Activated CD4-positive, alpha-beta T cell treated with anti-CD3 and anti-CD28 coated beads, Interleukin-2, amount 10 ng/mL, durations not matched to agents 24 days and 14 days (primary cell): ENCODE data around the gene GDNF. TPM values are rescaled to one million over a fixed set of nuclear protein-coding genes. Genes with fewer than 3 reads are reported as not detected.
A peak's percentile ranks its signal among the peaks of the same experiment; 100 is the strongest.
"Not testable (repeated sequence)": the region's sequence is repeated elsewhere in the genome, so short reads cannot be mapped to it uniquely, and the experiment has no call there.

Experiments used
- DNase-seq: peaks from one replicate; pipeline ENCODE4 v3.0.0; 2022
- H3K27ac Mint-ChIP-seq: one replicate; pipeline ENCODE4 v1.8.0; 2022; ENCODE audit warnings: mild to moderate bottlenecking, mixed read lengths
- H3K27me3 Mint-ChIP-seq: one replicate; pipeline ENCODE4 v1.8.0; 2022; ENCODE audit warnings: mixed read lengths
- H3K36me3 Mint-ChIP-seq: one replicate; pipeline ENCODE4 v1.8.0; 2022; ENCODE audit warnings: low read depth, mild to moderate bottlenecking, mixed read lengths
- H3K4me1 Mint-ChIP-seq: one replicate; pipeline ENCODE4 v1.8.0; 2021; ENCODE audit warnings: mixed read lengths
- H3K4me3 Mint-ChIP-seq: one replicate; pipeline ENCODE4 v1.8.0; 2022; ENCODE audit warnings: mild to moderate bottlenecking, moderate library complexity, mixed read lengths
- H3K9me3 Mint-ChIP-seq: one replicate; pipeline ENCODE4 v1.8.0; 2021; ENCODE audit warnings: mixed read lengths
- intact Hi-C: fragments of 100-400 bp; cut with micrococcal nuclease; formaldehyde crosslinking; loops from one replicate; pipeline ENCODE4 v1.15.1; 2023
- total RNA-seq: library from RNA; stranded (reverse); gene quantifications from 2 replicates; pipeline ENCODE4 v1.2.3, GENCODE V29; 2022

GDNF gene
- total RNA-seq, 1 donor from 2014 or later = 0.16 TPM

- Mint-ChIP-seq H3K36me3 (no peaks in the 10 kb centered on the region), H3K4me1 (no peaks in the 10 kb centered on the region), H3K27me3 (peaks cover 2% of the 10 kb centered on the region), H3K9me3 (peaks cover 4% of the 10 kb centered on the region), H3K27ac (no peak overlapping the region), H3K4me3 (no peak overlapping the region)
- no peak for DNase-seq
- intact Hi-C loops = no loop called here
Measured at GRCh38 chr5:37799865-37800421, 39.9 kb downstream of the GDNF start.

DNA sequence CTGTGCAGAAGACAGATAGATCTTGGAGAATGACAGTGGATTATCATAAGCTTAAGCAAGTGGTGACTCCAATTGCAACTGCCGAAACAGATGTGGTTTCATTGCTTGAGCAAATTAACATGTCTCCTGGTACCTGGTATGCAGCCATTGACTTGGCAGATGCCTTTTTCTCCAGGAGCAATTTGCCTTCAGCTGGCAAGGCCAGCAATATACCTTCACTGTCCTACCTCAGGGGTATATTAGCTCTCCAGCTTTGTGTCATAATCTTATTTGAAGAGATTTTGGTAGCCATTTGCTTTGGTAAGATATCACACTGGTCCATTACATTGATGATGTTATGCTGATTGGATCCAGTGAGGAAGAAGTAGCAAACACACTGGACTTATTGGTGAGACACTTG, 43.4 kb downstream of the GDNF start:
- peaks cover 21% of the 10 kb centered on the region for H3K9me3 Mint-ChIP-seq
- H3K27me3 Mint-ChIP-seq, H3K36me3 Mint-ChIP-seq, H3K4me1 Mint-ChIP-seq, intact Hi-C loops, H3K4me3 Mint-ChIP-seq, DNase-seq, H3K27ac Mint-ChIP-seq: not testable (repeated sequence)

GRCh38 chr5:37795292-37795691, 44.5 kb downstream of the GDNF start:
- H3K9me3 Mint-ChIP-seq = peaks cover 21% of the 10 kb centered on the region
- H3K27me3 Mint-ChIP-seq, intact Hi-C loops, H3K27ac Mint-ChIP-seq, H3K4me1 Mint-ChIP-seq, H3K36me3 Mint-ChIP-seq, H3K4me3 Mint-ChIP-seq, DNase-seq: not testable (repeated sequence)

DNA sequence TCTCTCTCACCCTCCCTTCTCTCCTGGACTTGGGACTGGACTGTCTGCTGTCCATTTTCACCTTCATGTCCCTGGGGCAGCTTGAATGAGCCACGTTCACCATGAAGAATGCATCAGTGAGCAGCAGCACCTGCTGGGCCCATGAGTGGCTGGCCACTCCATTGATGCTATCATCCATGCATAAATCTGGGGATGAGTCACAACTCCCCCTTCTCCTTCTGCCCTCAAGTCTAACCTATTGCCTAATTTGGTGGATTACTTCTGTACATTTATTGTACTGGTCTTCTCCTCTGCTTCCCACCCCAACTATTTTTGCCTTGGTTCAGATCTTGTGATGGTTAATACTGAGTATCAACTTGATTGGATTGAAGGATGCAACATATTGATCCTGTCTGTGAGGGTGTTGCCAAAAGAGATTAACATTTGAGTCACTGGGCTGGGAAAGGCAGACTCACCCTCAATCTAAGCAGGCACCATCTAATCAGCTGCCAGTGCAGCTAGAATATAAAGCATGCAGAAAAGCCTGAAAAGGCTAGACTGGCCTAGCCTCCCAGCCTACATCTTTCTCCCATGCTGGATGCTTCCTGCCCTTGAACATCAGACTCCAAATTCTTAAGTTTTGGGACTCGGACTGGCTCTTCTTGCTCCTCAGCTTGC, 46.7 kb downstream of the GDNF start:
- H3K4me3 Mint-ChIP-seq = no peak overlapping the region
- H3K36me3 Mint-ChIP-seq = no peaks in the 10 kb centered on the region
- no peak for DNase-seq
- H3K27me3 Mint-ChIP-seq = peaks cover 2% of the 10 kb centered on the region
- H3K9me3 Mint-ChIP-seq = peaks cover 21% of the 10 kb centered on the region
- intact Hi-C loops = no loop called here
- no peaks in the 10 kb centered on the region for H3K4me1 Mint-ChIP-seq
- H3K27ac Mint-ChIP-seq = no peak overlapping the region

DNA sequence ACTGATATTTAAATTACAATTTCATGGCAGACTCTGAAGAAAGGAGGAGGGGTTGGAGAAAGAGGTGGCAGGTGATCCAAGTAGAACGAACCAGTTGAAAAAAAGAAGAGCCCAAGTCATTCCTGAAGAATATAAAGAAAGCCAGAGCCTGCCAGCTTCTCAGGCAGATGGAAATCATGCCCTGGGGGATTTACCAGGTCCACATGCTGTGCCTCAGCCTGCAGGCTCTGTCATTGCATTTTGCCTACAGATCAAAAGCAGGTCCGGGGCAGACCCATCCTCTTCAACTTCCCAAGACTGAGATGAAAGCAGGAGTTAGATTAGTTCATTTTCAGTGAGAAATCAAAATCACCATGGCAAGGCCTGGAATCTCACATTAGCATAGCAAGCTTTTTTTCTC, 48.5 kb downstream of the GDNF start:
- Mint-ChIP-seq H3K27me3 (peaks cover 2% of the 10 kb centered on the region), H3K36me3 (no peaks in the 10 kb centered on the region), H3K4me1 (peaks cover 3% of the 10 kb centered on the region), H3K4me3 (no peak overlapping the region), H3K9me3 (peaks cover 19% of the 10 kb centered on the region), H3K27ac (no peak overlapping the region)
- DNase-seq = no peak
- intact Hi-C loops = no loop called here

GRCh38 chr5:37789991-37790390, 49.9 kb downstream of the GDNF start:
- H3K4me3 Mint-ChIP-seq = no peak overlapping the region
- H3K27me3 Mint-ChIP-seq = peaks cover 2% of the 10 kb centered on the region
- intact Hi-C loops = no loop called here
- no peak for DNase-seq
- H3K27ac Mint-ChIP-seq = no peak overlapping the region
- no peaks in the 10 kb centered on the region for H3K36me3 Mint-ChIP-seq
- H3K9me3 Mint-ChIP-seq = peaks cover 19% of the 10 kb centered on the region
- peaks cover 3% of the 10 kb centered on the region for H3K4me1 Mint-ChIP-seq

- no peak overlapping the region for H3K4me3 Mint-ChIP-seq
- intact Hi-C loops = no loop called here
- no peak for DNase-seq
- peaks cover 3% of the 10 kb centered on the region for H3K4me1 Mint-ChIP-seq
- H3K27me3 Mint-ChIP-seq = peaks cover 8% of the 10 kb centered on the region
- no peak overlapping the region for H3K27ac Mint-ChIP-seq
- H3K9me3 Mint-ChIP-seq = peaks cover 3% of the 10 kb centered on the region
- H3K36me3 Mint-ChIP-seq = no peaks in the 10 kb centered on the region
Measured at GRCh38 chr5:37787742-37788141, 52.1 kb downstream of the GDNF start.

GRCh38 chr5:37786862-37787519, 52.9 kb downstream of the GDNF start:
- Mint-ChIP-seq H3K27me3 (peaks cover 10% of the 10 kb centered on the region), H3K27ac (no peak overlapping the region), H3K4me3 (no peak overlapping the region), H3K36me3 (no peaks in the 10 kb centered on the region), H3K9me3 (peaks cover 3% of the 10 kb centered on the region), H3K4me1 (peaks cover 3% of the 10 kb centered on the region)
- DNase-seq = no peak
- intact Hi-C loops = no loop called here

DNA sequence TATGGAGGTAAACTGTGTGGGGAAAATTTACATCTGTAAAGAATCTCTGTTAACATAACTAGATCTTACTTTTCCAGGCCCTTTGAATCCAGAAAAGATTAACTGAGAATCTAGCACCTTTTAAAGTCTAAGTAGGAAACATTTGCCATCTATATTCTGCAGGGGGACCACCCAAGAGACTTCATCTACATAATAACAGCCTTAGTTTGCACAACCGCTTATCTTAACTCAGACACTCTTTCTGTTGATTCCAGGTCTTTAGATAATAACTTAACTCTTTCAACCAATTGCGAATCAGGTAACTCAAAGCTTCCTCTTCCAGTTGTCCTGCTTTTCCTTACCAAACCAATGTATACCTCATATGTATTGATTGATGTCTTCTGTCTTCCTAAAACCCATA, 53.4 kb downstream of the GDNF start:
- intact Hi-C loops = no loop called here
- no peak for DNase-seq
- Mint-ChIP-seq H3K4me3 (no peak overlapping the region), H3K27ac (no peak overlapping the region), H3K4me1 (peaks cover 3% of the 10 kb centered on the region), H3K27me3 (peaks cover 10% of the 10 kb centered on the region), H3K9me3 (peaks cover 3% of the 10 kb centered on the region), H3K36me3 (no peaks in the 10 kb centered on the region)

DNA sequence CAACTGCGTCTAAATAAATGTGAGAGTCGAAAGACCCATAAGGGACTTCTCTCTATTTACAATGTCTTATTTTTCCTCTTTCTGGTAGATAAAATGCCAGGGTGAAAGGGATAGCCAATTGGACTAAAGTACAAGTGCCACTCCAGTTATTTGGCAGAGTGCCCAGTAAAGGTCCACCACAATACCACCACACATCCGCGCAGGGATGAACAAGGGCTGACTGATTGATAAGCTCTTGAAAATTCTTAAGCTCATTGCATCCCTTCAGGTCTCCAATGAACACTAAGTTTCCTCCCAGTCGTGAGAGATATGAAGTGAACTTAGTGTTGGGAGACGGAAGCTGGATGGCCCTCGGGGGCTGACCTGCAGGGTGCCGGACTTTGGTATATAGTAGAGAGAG, 58.4 kb downstream of the GDNF start:
- H3K36me3 Mint-ChIP-seq, intact Hi-C loops, H3K27me3 Mint-ChIP-seq, DNase-seq, H3K9me3 Mint-ChIP-seq, H3K4me1 Mint-ChIP-seq, H3K27ac Mint-ChIP-seq, H3K4me3 Mint-ChIP-seq: not testable (repeated sequence)

DNA sequence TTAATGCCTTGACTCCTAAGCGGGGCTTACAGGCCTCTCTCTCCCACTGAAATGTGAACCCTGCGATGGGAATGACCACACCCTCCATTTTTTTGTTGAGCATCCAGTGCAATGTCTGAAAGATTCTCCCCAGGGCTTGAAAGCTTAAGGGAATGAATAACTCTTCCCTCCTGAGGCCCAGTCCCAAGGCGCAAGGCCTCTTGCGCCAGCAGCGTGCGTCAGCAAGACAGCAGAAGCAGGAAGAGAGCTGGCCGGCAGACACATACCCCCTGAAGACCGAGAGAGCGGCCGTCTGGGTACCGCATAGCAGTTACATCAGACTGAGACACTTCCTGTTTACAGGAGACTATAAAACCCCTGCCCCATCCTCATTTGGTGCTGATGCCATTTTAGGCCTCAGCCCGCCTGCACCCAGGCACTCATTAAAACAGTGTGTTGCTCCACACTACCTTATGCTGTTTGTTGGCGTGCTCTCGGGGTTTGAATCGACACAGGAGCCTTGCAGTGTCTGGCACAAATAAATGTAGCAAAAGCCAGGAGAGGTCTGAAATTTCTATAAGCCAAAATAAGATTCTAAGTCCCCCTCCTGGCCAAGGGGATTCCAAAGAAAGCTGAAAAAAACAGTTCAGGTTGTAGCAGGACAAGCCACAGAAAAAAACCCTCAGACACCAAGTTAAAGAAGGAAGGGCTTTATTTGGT, 62.3 kb downstream of the GDNF start:
- no peak for DNase-seq
- Mint-ChIP-seq H3K36me3 (no peaks in the 10 kb centered on the region), H3K27me3 (peaks cover 2% of the 10 kb centered on the region), H3K9me3 (peaks cover 12% of the 10 kb centered on the region), H3K4me1 (no peaks in the 10 kb centered on the region), H3K27ac (no peak overlapping the region), H3K4me3 (no peak overlapping the region)
- intact Hi-C loops = no loop called here

DNA sequence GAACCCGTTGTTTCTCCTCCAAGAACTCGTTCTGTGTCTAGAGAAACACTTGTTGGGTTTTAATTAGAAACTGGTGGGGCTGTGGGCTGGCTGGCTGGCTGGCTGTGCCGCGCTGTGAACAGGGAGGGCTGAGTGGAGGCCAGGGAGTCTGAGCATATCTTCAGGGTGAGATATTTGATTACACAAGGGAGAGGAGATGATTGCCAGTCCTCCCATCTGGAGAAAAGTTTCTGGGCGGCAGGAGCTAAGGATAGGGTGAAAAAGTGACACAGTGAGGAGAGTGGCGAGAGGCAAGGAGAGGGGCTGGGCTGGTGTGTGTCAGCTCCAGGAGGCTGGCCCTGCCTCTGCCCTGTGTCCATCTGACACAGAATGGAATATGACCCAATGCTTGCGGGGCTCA, 63.0 kb downstream of the GDNF start:
- Mint-ChIP-seq H3K27ac (no peak overlapping the region), H3K4me1 (no peaks in the 10 kb centered on the region)
- DNase-seq = no peak

GRCh38 chr5:37774912-37775483, 64.8 kb downstream of the GDNF start:
- Mint-ChIP-seq H3K9me3 (peaks cover 12% of the 10 kb centered on the region), H3K4me3 (no peak overlapping the region), H3K4me1 (no peaks in the 10 kb centered on the region), H3K27me3 (no peaks in the 10 kb centered on the region), H3K36me3 (no peaks in the 10 kb centered on the region), H3K27ac (no peak overlapping the region)
- DNase-seq = peak; percentile 63
- intact Hi-C loops = no loop called here

More for the DNA sequence above, 63.0 kb downstream of the GDNF start:
- Mint-ChIP-seq H3K36me3 (no peaks in the 10 kb centered on the region), H3K9me3 (peaks cover 12% of the 10 kb centered on the region), H3K4me3 (no peak overlapping the region), H3K27me3 (no peaks in the 10 kb centered on the region)
- intact Hi-C loops = no loop called here

GRCh38 chr5:37773809-37774208, 66.0 kb downstream of the GDNF start:
- Mint-ChIP-seq H3K27ac (no peak overlapping the region), H3K36me3 (no peaks in the 10 kb centered on the region), H3K9me3 (peaks cover 19% of the 10 kb centered on the region), H3K4me1 (no peaks in the 10 kb centered on the region), H3K27me3 (no peaks in the 10 kb centered on the region), H3K4me3 (no peak overlapping the region)
- intact Hi-C loops = no loop called here
- DNase-seq = no peak
